Adipose tissue (tissue), 3 donors: ENCODE results near the gene IFNG-AS1. TPM values are rescaled to one million over a fixed set of nuclear protein-coding genes. Genes with fewer than 3 reads are reported as not detected.

Experiments used
- H3K27ac ChIP-seq: one replicate; pipeline ENCODE4 v1.5.1; 2013; ENCODE audit warnings: low read depth, low read length
- WGBS, 3 donors: extraction: QIAGEN DNeasy Blood & Tissue Kit; methylation state at CpG; one replicate each; pipeline ENCODE4 v1.1.7; 2013; 5-methylcytosine and 5-hydroxymethylcytosine counted together
- polyA plus RNA-seq, 3 donors: library from polyadenylated mRNA; stranded (reverse); fragments of 200-250 nt; gene quantifications; one replicate each; pipeline ENCODE4 v1.2.3, GENCODE V29; 2013
- donor health status: healthy with polysubstance abuse.
- donor health status: Bipolar disorder and iron deficiency.
- donor health status: healthy.

IFNG-AS1 gene
- polyA plus RNA-seq = not detected

- WGBS, 3 donors = 38 to 54% (median 41%) methylated on average over 7 of the region's 7 CpGs
- H3K27ac ChIP-seq = no peak within 1 kb of the TSS
These were observed at the start of gene IFNG-AS1 for GRCh38 chr12:67989184-67989920. IFNG-AS1 (plus strand) TSS chr12:67989447.

GRCh38 chr12:67939611-67940010 lies 49.6 kb upstream of the IFNG-AS1 start:
- 68 to 70% (median 69%) methylated on average over 2 of the region's 2 CpGs for WGBS, 3 donors
- no peak overlapping the region for H3K27ac ChIP-seq

DNA sequence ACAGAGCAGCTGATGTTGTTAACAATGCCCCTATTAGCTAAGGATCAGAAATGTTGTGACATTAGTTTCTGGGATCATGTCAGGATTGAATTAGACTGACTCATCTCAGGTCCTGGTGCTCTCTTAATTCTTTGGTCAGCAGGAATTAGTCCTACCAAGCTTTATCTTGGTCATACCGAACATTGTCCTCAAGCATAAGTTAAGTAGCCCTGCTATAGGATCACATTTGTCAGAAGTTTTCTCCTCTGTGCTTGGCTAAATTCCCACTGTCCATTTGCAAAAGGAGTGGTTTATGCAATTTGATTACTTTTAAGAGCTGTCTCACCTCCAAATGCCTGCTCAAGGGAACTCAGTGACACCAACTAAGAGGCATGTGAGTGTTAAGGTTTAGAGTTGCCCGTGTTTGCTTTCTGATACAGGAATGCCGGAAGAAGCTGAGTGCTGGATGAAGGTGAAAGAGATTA lies 48.4 kb upstream of the IFNG-AS1 start:
- no peak overlapping the region for H3K27ac ChIP-seq
- 25 to 74% (median 70%) methylated on average over 3 of the region's 3 CpGs for WGBS, 3 donors

- WGBS, 3 donors = 89 to 92% (median 90%) methylated on average over 3 of the region's 3 CpGs
- no peak overlapping the region for H3K27ac ChIP-seq
These were observed 46.5 kb upstream of the IFNG-AS1 start for GRCh38 chr12:67942724-67943123.

DNA sequence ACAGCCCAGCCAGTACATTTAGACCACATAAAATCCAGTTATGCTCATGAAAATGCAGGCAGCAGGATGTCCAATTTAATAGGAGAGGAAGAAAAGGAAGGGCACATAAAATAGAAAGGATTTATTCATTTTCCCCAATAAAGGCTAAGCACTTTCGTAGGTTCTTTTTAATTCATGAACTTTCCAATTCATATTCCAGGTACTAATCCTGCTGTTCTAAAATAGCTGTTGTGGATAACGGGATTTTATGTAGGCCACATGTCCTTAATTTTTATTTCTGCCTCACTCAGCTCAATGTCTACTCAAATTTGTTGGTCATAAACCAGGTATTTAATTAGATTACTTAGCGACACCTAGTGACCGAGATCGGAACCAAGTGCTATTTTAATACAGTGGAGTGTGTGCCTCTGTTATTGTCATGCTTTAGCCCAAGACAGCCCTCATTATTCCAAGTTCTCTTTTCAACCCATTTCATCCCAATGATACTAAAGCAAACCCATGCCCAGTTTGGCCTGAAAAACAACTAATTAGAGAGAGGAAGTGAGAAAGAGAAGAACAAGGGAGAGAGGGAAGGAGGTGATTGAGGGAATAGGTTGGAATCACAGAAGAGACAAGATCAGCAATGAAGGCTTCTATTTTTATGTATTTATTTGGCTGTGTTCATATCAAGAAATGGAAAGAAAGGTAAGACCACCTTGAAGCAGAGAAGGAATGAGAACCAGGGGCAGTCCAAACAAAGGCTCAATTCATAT lies 45.9 kb upstream of the IFNG-AS1 start:
- 17 to 18% (median 17%) methylated on average over 5 of the region's 5 CpGs for WGBS, 3 donors
- H3K27ac ChIP-seq = no peak overlapping the region

DNA sequence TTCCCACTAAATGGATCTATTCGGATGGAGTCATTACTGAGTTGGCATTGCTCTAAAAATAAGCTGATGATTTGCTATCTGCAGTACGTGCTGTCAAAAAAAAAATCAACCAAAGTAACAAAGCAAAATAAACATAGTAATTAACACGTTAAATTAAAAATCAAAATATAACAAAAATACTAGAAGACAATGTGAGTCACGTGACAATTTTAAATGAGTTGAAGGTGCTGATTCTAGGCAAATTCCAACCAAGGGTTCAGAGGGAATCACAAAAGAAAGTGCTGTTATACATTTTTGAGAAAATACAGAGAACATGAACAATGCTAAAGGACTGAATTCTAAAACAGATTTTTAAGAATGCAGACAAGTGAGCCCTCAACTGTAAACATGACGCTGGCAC lies 45.2 kb upstream of the IFNG-AS1 start:
- no peak overlapping the region for H3K27ac ChIP-seq
- WGBS, 3 donors = 81 to 87% (median 87%) methylated on average over 5 of the region's 5 CpGs

DNA sequence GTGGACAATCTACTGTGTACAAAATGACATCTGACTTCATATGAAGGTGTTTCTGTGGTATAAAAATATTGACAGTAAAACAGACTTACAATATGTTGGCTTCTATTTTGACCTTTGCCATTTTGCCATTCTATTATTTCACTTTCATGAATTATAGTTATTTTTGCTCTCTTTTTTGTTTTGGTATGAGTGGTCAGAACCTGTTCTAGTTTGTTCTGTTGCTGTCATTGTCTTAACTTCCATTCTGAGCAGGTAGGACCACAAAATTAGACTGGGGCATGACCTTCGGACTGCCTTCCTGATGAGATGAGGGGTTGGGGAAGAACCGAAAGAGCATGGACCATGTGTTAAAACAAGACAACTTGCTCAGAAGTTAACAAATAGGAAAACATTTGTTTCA lies 36.5 kb upstream of the IFNG-AS1 start:
- no peak overlapping the region for H3K27ac ChIP-seq
- WGBS, 3 donors = 89 to 98% (median 94%) methylated on average over 2 of the region's 2 CpGs

GRCh38 chr12:67957383-67957782 lies 31.9 kb upstream of the IFNG-AS1 start:
- 36 to 63% (median 54%) methylated on average over 4 of the region's 4 CpGs for WGBS, 3 donors
- H3K27ac ChIP-seq = no peak overlapping the region

- H3K27ac ChIP-seq = no peak overlapping the region
- 47 to 59% (median 47%) methylated on average over 4 of the region's 4 CpGs for WGBS, 3 donors
These were observed 31.1 kb upstream of the IFNG-AS1 start for GRCh38 chr12:67958187-67958586.

GRCh38 chr12:67964456-67964855 lies 24.8 kb upstream of the IFNG-AS1 start:
- 85 to 92% (median 90%) methylated on average over 1 of the region's 1 CpG for WGBS, 3 donors
- no peak overlapping the region for H3K27ac ChIP-seq

GRCh38 chr12:67966560-67966959 lies 22.7 kb upstream of the IFNG-AS1 start:
- 44 to 60% (median 57%) methylated on average over 2 of the region's 2 CpGs for WGBS, 3 donors
- H3K27ac ChIP-seq = no peak overlapping the region

GRCh38 chr12:67968321-67968720 lies 20.9 kb upstream of the IFNG-AS1 start:
- WGBS, 3 donors = 81 to 90% (median 84%) methylated on average over 2 of the region's 2 CpGs
- no peak overlapping the region for H3K27ac ChIP-seq

DNA sequence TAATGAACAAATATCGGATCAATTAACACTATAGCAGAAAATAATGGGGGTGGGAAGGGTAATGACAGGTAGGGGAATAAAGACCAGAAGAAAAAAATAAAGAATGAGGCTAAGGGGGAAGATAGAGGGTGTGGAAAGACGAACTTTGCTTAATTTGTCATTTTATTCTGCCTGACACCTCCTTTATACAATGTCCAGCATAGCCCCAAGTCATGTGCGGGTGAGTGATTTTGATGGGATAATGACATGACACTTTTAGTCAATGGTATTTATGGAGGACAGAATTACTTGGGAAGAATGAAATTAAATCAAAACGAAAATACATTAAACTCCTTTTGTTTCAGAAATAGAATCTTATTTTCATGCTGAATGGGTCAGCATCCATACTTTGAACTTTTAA lies 20.5 kb upstream of the IFNG-AS1 start:
- WGBS, 3 donors = 68 to 82% (median 79%) methylated on average over 4 of the region's 4 CpGs
- H3K27ac ChIP-seq = no peak overlapping the region

GRCh38 chr12:67969134-67969802 lies 20.0 kb upstream of the IFNG-AS1 start:
- 74 to 90% (median 81%) methylated on average over 4 of the region's 4 CpGs for WGBS, 3 donors
- H3K27ac ChIP-seq = no peak overlapping the region

GRCh38 chr12:67977668-67978067 lies 11.6 kb upstream of the IFNG-AS1 start:
- 89 to 93% (median 90%) methylated on average over 1 of the region's 1 CpG for WGBS, 3 donors
- no peak overlapping the region for H3K27ac ChIP-seq

GRCh38 chr12:67980391-67980790 lies 8.9 kb upstream of the IFNG-AS1 start:
- H3K27ac ChIP-seq = no peak overlapping the region
- WGBS, 3 donors = 93 to 97% (median 97%) methylated on average over 1 of the region's 1 CpG

DNA sequence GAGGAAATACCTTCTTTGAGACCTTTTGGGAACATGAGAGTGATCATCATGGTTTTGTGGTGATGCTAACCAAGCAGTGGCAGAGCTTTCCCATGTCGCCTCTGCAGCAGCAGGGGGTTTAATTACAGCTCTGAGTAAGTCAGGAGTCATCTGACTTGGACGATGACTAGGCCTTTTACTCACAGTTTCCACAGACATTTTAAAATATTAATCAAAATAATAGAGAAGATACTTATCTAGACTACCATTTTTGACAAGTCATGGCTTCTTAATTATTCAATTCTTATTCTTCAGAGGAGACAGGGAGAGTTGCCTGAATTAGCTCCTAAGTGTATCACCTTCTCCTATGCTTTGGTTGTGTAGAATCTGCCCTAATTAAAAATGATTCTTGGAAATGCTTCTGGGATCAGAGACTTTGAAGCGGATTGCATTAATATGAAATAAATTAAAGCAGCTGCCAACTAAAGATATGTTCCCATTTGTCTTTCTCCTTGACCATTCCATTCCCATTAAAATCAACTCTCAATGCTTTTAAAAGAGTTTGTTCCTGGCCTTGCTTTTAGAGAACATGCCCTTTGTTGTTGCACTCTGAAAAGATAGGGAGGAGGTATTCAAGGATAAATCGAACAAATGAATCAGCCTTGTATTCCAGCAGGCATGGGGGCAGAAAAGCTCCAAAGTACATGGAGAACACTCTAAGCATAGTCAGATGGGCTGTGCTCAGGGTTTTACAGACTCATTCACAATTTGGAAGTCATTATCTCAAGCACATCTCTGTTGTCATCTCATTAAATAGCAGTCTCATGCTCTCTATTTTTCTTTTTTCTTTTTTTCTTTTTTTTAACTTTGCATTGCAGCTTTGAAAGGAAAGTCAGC lies 7.7 kb upstream of the IFNG-AS1 start:
- 56 to 69% (median 58%) methylated on average over 4 of the region's 4 CpGs for WGBS, 3 donors
- H3K27ac ChIP-seq = no peak overlapping the region

DNA sequence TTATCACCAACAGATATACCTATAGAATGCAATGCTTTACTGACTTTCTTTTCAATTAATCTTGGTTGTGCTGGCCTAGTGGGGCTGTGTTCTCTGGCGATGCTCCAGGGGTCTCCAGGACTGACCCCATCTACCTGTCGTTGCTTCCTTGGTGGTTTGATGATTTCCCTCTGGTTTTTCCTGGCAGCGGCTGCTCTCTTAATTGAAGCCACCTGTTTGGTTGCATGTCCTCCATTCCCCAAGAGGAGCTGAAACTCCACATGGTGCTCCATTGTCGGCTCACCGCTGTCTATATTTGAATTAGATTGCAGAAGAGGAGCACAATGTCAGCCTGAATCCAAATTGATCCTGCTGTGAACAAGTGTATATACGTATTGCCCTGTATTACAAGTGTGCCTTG lies 7.1 kb upstream of the IFNG-AS1 start:
- H3K27ac ChIP-seq = no peak overlapping the region
- 60 to 77% (median 66%) methylated on average over 6 of the region's 6 CpGs for WGBS, 3 donors
